GM12872 (cell line): ENCODE data around the gene COG4.

ENCODE experiments used
- TF ChIP-seq, protein P1 (sequence below): IDR thresholded peaks from 3 replicates; pipeline ENCODE4 v1.5.1; 2011; ENCODE audit warnings: low read depth, mild to moderate bottlenecking, low read length, moderate library complexity; ENCODE audit not compliant: insufficient read depth

The COG4 gene

DNA sequence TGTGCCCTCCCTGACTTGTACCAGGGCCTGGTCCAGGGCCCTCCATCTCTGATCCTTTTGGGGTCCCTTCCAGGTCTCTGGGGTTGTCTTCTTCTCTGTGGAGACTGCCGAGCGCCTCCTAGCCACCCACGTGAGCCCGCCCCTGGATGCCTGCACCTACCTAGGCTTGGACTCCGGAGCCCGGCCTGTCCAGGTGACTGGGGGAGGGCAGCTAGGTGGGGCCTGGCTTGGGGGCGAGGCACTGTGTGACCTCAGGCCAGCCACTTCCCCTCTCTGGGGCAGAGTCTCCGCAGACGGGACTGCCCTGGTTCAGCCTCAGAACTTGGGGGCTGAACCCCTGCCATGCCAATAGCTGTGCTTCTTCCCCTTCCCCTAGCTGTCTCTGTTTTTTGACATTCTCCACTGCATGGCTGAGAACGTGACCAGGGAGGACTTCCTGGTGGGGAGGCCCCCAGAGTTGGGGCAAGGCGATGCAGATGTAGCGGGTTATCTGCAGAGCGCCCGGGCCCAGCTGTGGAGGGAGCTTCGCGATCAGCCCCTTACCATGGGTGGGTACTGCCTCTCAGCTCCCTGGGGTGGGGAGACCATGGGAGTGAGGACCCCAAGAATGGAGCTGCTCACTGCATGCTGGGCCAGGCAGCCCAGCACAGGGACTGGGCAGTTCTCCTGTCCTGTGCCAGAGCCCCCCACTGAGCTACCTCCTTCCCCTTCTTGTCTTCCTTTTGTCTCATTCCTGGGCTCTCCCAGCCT is 54.4 kb downstream of the COG4 start:
- TF ChIP-seq, protein P1, sequence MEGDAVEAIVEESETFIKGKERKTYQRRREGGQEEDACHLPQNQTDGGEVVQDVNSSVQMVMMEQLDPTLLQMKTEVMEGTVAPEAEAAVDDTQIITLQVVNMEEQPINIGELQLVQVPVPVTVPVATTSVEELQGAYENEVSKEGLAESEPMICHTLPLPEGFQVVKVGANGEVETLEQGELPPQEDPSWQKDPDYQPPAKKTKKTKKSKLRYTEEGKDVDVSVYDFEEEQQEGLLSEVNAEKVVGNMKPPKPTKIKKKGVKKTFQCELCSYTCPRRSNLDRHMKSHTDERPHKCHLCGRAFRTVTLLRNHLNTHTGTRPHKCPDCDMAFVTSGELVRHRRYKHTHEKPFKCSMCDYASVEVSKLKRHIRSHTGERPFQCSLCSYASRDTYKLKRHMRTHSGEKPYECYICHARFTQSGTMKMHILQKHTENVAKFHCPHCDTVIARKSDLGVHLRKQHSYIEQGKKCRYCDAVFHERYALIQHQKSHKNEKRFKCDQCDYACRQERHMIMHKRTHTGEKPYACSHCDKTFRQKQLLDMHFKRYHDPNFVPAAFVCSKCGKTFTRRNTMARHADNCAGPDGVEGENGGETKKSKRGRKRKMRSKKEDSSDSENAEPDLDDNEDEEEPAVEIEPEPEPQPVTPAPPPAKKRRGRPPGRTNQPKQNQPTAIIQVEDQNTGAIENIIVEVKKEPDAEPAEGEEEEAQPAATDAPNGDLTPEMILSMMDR = no peak

DNA sequence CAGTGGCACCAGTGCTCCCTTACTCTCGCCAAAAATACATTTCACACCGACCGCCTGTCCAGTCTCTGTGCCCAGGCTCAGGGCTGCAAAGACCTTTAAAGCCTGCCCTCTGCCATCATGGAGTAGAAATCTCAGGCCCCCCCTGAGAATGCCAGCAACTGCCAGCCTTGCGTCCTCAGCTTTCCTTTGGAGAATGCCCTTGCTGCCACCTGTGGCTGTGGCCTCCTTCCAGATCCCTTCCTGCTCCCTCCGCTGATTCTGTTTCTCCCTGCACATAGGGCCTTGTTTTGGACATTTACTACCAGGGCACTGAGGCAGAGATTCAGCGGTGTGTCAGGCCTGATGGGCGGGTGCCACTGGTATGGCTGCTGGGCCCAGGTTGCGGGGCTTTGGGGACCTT is 55.7 kb downstream of the COG4 start:
- TF ChIP-seq, protein P1 = no peak

DNA sequence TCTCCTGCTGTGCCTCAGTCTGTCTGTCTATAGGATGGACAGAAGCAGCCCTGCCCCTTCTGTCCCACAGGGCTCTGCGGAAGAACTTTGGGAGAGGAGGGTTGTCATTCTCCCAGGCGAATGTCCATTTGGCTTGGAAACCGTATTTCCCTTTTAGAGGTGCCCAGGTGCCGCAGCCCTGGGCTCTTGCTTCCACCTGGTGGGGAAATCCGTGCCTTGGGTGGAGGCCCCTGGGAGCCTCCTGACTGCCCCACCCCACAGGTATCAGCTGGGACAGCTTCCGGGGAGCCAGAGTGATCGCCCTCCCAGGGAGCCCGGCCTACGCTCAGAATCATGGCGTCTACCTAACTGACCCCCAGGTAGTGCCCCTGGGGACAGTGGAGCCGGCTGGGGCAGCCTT is 56.2 kb downstream of the COG4 start:
- TF ChIP-seq, protein P1 = 0 out of 3 replicates have a peak, but pooled peaks have one; percentile 12

DNA sequence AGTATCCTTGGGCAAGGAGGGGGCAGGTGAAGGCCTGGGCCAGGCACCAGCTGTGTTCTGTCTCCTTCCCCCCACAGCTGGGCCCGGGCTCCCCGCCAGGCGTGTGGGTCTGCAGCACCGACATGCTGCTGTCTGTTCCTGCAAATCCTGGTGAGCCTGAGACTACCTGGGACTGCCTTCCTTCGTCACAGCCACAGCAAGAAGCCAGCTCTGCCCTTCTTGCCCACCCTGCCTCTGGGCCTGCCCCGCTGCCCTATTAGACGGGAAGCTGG is 56.6 kb downstream of the COG4 start:
- TF ChIP-seq, protein P1 = no peak

DNA sequence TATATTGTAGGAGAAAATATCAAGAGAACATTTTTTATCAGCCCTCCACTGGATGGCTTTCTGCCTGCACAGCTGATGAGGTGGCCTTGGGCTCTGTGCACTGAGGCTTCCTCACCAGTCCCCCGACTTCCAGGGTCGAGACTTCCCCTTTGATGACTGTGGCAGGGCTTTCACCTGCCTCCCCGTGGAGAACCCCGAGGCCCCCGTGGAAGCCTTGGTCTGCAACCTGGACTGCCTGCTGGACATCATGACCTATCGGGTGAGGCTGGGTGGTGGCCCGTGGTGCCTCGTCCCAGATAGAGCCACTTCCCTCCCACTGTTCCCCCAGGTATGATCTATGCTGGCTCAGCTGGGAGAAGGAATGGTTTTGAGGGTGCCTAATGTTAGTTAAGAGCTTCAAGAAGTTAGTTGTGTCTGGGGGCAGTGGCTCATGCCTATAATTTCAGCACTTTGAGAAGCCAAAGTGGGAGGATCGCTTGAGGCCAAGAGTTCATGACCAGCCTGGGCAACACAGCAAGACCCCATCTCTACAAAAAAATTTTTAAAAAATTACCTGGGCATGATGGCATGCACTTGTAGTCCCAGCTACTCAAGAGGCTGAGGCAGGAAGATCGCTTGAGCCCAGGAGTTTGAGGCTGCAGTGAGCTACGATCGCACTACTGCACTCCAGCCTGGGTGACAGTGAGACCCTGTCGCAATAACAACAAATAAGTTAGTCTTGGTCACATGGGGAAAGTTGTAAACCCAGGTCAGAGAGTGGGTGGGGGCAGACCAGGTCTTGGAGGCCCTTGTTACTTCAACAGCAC is 57.2 kb downstream of the COG4 start:
- TF ChIP-seq, protein P1 = no peak

DNA sequence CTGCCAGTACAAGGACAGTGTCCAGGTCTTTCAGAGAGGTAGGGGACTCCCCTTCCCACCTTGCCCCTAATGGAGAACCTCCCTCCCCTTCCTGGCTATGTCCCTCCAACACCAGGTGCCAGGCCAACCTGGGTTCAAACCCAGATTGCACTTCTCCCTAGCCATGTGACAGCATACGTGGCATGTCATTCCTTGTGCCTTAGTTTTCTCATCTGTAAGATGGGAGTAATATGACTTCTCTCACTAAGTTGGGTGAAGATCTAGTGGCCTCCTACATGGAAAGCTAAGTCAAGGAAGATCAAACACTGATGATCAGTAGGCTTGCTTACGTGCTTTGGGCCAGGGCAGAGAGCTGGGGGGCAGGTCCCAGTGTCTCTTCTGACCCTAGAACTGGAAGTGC is 60.1 kb downstream of the COG4 start:
- TF ChIP-seq, protein P1 = no peak

DNA sequence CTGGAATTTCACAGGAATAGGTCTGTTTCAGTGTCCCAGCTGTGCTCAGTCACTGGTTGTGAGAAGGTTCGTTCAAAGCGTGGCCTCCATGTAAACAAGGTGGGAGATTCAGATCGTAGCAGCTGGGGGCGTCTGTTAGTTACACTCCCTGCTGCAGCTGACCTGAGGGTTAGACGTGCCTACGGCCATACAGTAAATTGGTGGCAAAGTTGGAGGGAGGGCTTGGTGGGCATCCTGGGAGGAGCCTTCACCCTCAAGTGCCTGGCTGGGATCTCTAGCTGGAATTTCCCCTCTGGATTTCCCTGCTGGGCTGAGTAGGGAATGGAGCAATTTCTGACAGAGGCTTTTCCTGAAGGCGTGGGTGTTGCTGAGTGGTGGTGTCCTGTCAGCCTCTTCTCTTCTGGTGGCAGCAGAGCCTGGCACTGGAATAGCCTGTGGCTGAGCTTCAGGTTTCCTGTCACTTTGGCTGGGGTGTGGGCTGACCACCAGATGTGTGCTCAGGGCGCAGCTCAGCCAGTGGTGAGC is 62.6 kb downstream of the COG4 start:
- TF ChIP-seq, protein P1 = no peak
